ENCODE data around the gene SYAP1. TPM values are rescaled to one million over a fixed set of nuclear protein-coding genes. Genes with fewer than 3 reads are reported as not detected.

The SYAP1 gene
- total RNA-seq, 4 donors from 2014 or later, result 19.8 to 43.4 (median 34.8) TPM

DNA sequence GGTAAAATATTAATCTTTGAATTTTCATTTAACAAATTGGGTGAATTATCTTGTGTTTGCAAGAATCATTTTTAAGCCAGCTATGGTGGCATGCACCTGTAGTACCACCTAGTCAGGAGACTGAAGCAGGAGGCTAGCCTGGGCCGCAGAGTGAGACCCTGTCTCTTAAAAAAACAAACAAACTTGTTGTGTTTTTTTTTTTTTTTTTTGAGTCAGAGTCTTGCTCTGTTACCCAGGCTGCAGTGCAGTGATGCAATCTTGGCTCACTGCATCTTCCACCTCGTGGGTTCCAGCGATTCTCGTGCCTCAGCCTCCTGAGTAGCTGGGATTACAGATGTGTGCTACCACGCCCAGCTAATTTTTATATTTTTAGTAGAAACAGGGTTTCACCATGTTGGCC is 69.1 kb downstream of the SYAP1 start:
- DNase-seq, result no peak
- Histone ChIP-seq H3K27me3 (no peaks in the 10 kb centered on the region), H3K4me3 (no peak overlapping the region), H3K36me3 (no peaks in the 10 kb centered on the region), H3K27ac (no peak overlapping the region), H3K9me3 (no peaks in the 10 kb centered on the region), H3K4me1 (no peaks in the 10 kb centered on the region)
- no peak for TF ChIP-seq POLR2A (IDR thresholded peaks at IDR 0.05)
- TF ChIP-seq, protein P1, sequence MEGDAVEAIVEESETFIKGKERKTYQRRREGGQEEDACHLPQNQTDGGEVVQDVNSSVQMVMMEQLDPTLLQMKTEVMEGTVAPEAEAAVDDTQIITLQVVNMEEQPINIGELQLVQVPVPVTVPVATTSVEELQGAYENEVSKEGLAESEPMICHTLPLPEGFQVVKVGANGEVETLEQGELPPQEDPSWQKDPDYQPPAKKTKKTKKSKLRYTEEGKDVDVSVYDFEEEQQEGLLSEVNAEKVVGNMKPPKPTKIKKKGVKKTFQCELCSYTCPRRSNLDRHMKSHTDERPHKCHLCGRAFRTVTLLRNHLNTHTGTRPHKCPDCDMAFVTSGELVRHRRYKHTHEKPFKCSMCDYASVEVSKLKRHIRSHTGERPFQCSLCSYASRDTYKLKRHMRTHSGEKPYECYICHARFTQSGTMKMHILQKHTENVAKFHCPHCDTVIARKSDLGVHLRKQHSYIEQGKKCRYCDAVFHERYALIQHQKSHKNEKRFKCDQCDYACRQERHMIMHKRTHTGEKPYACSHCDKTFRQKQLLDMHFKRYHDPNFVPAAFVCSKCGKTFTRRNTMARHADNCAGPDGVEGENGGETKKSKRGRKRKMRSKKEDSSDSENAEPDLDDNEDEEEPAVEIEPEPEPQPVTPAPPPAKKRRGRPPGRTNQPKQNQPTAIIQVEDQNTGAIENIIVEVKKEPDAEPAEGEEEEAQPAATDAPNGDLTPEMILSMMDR (IDR thresholded peaks at IDR 0.05), result no peak

DNA sequence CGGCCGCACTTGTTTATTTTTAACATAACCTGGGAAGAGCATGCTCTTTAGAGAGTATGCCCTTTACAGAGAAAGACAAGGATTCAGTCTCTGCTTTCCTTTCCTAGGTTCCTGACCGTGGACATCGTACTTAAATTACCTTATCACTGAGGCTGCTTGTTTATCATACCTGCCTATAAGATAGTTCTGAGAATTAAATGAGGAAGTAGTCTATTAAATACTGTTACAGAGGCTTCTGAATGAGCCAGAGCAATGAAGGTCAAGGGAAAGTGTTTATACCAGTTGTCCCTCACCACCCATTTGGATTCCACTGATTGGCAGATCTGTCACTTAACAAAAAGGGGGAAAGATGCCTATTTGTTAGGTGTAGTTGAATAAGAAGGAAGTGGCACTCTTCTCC is 76.9 kb downstream of the SYAP1 start:
- TF ChIP-seq POLR2A (IDR thresholded peaks at IDR 0.05), result no peak
- TF ChIP-seq, protein P1 (IDR thresholded peaks at IDR 0.05), result no peak
- Histone ChIP-seq H3K36me3 (no peaks in the 10 kb centered on the region), H3K4me3 (no peak overlapping the region), H3K27me3 (no peaks in the 10 kb centered on the region), H3K9me3 (no peaks in the 10 kb centered on the region), H3K4me1 (no peaks in the 10 kb centered on the region), H3K27ac (peak overlapping the region in 1 of 4 donors; percentile 26)
- DNase-seq, result no peak

GRCh38 chrX:16797358-16797757 is 77.9 kb downstream of the SYAP1 start:
- Histone ChIP-seq H3K36me3 (no peaks in the 10 kb centered on the region), H3K4me3 (no peak overlapping the region), H3K4me1 (no peaks in the 10 kb centered on the region), H3K27ac (no peak overlapping the region), H3K27me3 (no peaks in the 10 kb centered on the region), H3K9me3 (no peaks in the 10 kb centered on the region)
- no peak for DNase-seq
- TF ChIP-seq, protein P1 (IDR thresholded peaks at IDR 0.05), result no peak
- TF ChIP-seq POLR2A (IDR thresholded peaks at IDR 0.05), result no peak

DNA sequence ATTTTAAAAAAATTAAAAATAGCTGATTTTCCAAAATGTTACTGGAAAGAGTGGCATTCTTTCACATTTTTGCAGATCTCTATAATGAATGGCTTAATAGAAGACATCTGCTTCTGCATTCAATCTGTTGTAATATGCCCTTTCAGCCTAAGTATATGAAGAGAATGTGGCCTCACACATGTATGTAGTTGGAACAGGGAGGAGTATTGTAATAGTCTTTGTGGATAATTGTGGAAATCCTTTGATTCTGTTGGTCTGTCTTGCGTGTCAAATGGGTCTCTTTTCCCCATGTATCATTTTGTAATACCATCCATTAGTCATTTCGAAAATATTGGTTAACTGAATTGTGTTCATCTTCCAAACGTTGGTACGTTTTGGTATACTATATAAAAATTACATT is 78.4 kb downstream of the SYAP1 start:
- no peak overlapping the region for H3K4me3 ChIP-seq
- TF ChIP-seq POLR2A (IDR thresholded peaks at IDR 0.05), result no peak
- TF ChIP-seq, protein P1 (IDR thresholded peaks at IDR 0.05), result no peak
- no peaks in the 10 kb centered on the region for H3K4me1 ChIP-seq
- no peaks in the 10 kb centered on the region for H3K27me3 ChIP-seq
- no peaks in the 10 kb centered on the region for H3K9me3 ChIP-seq
- no peaks in the 10 kb centered on the region for H3K36me3 ChIP-seq
- no peak overlapping the region for H3K27ac ChIP-seq
- DNase-seq, result no peak

DNA sequence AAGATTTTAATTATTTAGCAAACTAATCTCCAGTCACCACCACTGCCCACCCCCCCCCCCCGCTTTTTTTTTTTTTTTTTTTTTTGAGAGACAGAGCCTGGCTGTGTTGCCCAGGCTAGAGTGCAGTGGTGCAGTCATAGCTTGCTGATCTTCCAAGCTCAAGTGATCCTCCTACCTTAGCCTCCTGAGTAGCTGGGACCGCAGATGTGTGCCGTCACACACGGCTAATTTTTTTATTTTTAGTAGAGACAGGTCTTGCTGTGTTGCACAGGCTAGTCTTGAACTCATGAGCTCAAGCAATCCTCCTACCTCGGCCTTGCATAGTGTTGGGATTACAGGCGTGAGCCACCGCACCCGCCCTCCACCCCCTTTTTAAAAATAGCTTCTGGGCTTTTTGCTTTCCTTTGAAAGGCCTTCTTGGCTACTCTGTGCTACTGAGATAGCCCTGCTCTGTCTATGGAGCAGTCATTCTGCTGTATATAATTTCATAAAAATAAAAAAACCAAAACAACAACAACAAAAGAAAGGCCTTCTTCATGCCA is 85.6 kb downstream of the SYAP1 start:
- TF ChIP-seq POLR2A (IDR thresholded peaks at IDR 0.05), result no peak
- TF ChIP-seq, protein P1 (IDR thresholded peaks at IDR 0.05), result no peak
- Histone ChIP-seq H3K27ac (no peak overlapping the region), H3K27me3 (no peaks in the 10 kb centered on the region), H3K4me1 (no peaks in the 10 kb centered on the region), H3K4me3 (no peak overlapping the region), H3K36me3 (no peaks in the 10 kb centered on the region), H3K9me3 (no peaks in the 10 kb centered on the region)
- DNase-seq, result no peak

- Histone ChIP-seq H3K36me3 (no peaks in the 10 kb centered on the region), H3K27me3 (no peaks in the 10 kb centered on the region), H3K9me3 (no peaks in the 10 kb centered on the region), H3K4me3 (no peak overlapping the region), H3K4me1 (no peaks in the 10 kb centered on the region), H3K27ac (peak overlapping the region in 3 of 4 donors; percentile 22 to 55 (median 27))
- TF ChIP-seq POLR2A (IDR thresholded peaks at IDR 0.05), result no peak
- TF ChIP-seq, protein P1 (IDR thresholded peaks at IDR 0.05), result peak in 2 of 6 experiments; percentile 7 to 34
- no peak for DNase-seq
Measured at GRCh38 chrX:16807548-16807947, 88.1 kb downstream of the SYAP1 start.

All from Peyer's patch (tissue), 4 donors.